UCSD-AML1 (cell line): ENCODE measurements around the gene ZFP2.

Experiments used
- DNase-seq: peaks from one replicate; lab custom pipeline; 2025; ENCODE audit not compliant: unreplicated experiment; lab: John Stamatoyannopoulos, UW

The ZFP2 gene

DNA sequence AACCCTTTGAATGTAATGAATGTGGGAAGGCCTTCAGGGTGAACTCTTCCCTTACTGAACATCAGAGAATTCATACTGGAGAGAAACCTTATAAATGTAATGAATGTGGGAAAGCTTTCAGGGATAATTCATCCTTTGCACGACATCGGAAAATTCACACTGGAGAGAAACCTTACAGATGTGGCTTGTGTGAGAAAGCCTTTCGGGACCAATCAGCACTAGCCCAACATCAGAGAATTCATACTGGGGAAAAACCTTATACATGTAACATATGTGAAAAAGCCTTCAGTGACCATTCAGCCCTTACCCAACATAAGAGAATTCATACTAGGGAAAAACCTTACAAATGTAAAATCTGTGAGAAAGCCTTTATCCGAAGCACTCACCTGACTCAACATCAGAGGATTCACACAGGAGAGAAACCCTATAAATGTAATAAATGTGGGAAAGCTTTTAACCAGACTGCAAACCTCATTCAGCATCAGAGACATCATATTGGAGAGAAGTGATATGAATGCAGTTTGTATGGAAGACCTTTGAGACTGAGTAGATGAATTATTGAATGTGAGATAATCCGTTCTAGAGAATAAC is 69.8 kb downstream of the ZFP2 start:
- no peak for DNase-seq

DNA sequence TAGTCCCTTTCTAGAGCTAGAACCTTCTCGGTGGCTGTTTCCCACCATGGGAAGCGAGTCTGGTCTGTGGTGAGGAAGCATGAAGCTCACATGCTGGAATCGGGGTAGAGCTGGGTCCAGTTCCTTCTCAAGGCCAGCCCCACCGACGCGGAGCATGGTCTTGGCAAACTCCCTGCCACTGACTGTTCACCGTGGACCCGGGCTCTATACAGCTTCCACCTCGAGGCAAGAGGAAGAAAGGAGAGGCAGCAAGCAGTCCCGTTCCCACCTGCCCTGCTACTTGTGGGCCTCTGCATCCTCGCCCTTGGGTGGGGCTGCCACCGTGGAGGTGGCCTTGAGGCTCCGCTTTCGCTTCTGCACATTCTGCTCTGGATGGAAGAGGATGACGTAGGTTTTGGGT is 85.7 kb downstream of the ZFP2 start:
- DNase-seq, result no peak
